ENCODE measurements around the gene NAA20.

The NAA20 gene

GRCh38 chr20:19970256-19970765, 46.9 kb upstream of the NAA20 start:
- TF ChIP-seq CTCF (IDR thresholded peaks at IDR 0.05; ENCODE audit: insufficient read depth, missing control alignments) = no peak
- FAIRE-seq = no peak
- no peak for DNase-seq (ENCODE audit: insufficient read length, low spot score)

GRCh38 chr20:19971116-19971515, 46.0 kb upstream of the NAA20 start:
- FAIRE-seq = no peak
- DNase-seq (ENCODE audit: insufficient read length, low spot score) = no peak
- no peak for TF ChIP-seq CTCF (IDR thresholded peaks at IDR 0.05; ENCODE audit: insufficient read depth, missing control alignments)

GRCh38 chr20:19973961-19974629, 43.1 kb upstream of the NAA20 start:
- FAIRE-seq (no peak), DNase-seq (ENCODE audit: insufficient read length, low spot score) (no peak)
- TF ChIP-seq CTCF (IDR thresholded peaks at IDR 0.05; ENCODE audit: insufficient read depth, missing control alignments) = no peak

- DNase-seq (ENCODE audit: insufficient read length, low spot score) = no peak
- FAIRE-seq = no peak
- no peak for TF ChIP-seq CTCF (IDR thresholded peaks at IDR 0.05; ENCODE audit: insufficient read depth, missing control alignments)
These were observed 42.3 kb upstream of the NAA20 start for GRCh38 chr20:19974630-19975435.

- DNase-seq (ENCODE audit: insufficient read length, low spot score) (no peak), FAIRE-seq (no peak)
- no peak for TF ChIP-seq CTCF (IDR thresholded peaks at IDR 0.05; ENCODE audit: insufficient read depth, missing control alignments)
These were observed 41.7 kb upstream of the NAA20 start for GRCh38 chr20:19975436-19975799.

GRCh38 chr20:19975901-19976300, 41.3 kb upstream of the NAA20 start:
- DNase-seq (ENCODE audit: insufficient read length, low spot score) = no peak
- FAIRE-seq = no peak
- no peak for TF ChIP-seq CTCF (IDR thresholded peaks at IDR 0.05; ENCODE audit: insufficient read depth, missing control alignments)

Data from D721Med (cell line).